ENCODE results near the gene KCNK10.

Gene KCNK10

GRCh38 chr14:88255798-88256197, 67.3 kb downstream of the KCNK10 start:
- no peaks in the 10 kb centered on the region for H3K9me3 ChIP-seq (ENCODE audit: control insufficient read depth, insufficient read depth, low read depth, low read length)
- TF ChIP-seq ZNF114 (tag by site-specific recombination; IDR thresholded peaks at IDR 0.05) (no peak), HIC1 (tag by site-specific recombination; IDR thresholded peaks at IDR 0.05) (no peak), ZNF133 (tag by site-specific recombination; IDR thresholded peaks at IDR 0.05) (no peak), ZNF549 (tag by site-specific recombination; IDR thresholded peaks at IDR 0.05) (no peak), ZNF324 (tag by site-specific recombination; IDR thresholded peaks at IDR 0.05) (no peak), ZSCAN4 (tag by site-specific recombination; IDR thresholded peaks at IDR 0.05) (no peak), ATF2 (tag by site-specific recombination; IDR thresholded peaks at IDR 0.05; ENCODE audit: low read depth) (no peak), ZBTB7A (tag by site-specific recombination; IDR thresholded peaks at IDR 0.05; ENCODE audit: low read depth) (no peak), CTCF (tag by site-specific recombination; IDR thresholded peaks at IDR 0.05) (no peak)
- CTCF ChIA-PET, result interaction anchor here (0.8 kb wide), 1 partner anchor 29 kb away, joined by 3 read pairs; no protein-coding TSS in a partner anchor
- no peaks in the 10 kb centered on the region for H3K36me3 ChIP-seq (ENCODE audit: control insufficient read depth in 2 of 2, insufficient read depth in 1 of 2, low read length in 2 of 2)
- H3K4me3 ChIP-seq (ENCODE audit: low read depth, low read length), result no peak overlapping the region
- H3K4me1 ChIP-seq (ENCODE audit: control insufficient read depth, insufficient read depth, low read length), result no peaks in the 10 kb centered on the region
- POLR2A ChIA-PET, result no interaction called here
- H3K27ac ChIP-seq (ENCODE audit: extremely low read depth, low read depth, low read length), result no peak overlapping the region

GRCh38 chr14:88255196-88255595, 67.9 kb downstream of the KCNK10 start:
- H3K9me3 ChIP-seq (ENCODE audit: control insufficient read depth, insufficient read depth, low read depth, low read length), result no peaks in the 10 kb centered on the region
- no peaks in the 10 kb centered on the region for H3K4me1 ChIP-seq (ENCODE audit: control insufficient read depth, insufficient read depth, low read length)
- H3K27ac ChIP-seq (ENCODE audit: extremely low read depth, low read depth, low read length), result no peak overlapping the region
- TF ChIP-seq KLF7 (tag by site-specific recombination; IDR thresholded peaks at IDR 0.05; ENCODE audit: borderline replicate concordance), result no peak
- no peak for TF ChIP-seq ZNF214 (tag by site-specific recombination; IDR thresholded peaks at IDR 0.05; ENCODE audit: borderline replicate concordance)
- no peak for TF ChIP-seq ZNF146 (tag by site-specific recombination; IDR thresholded peaks at IDR 0.05)
- TF ChIP-seq ZNF530 (tag by site-specific recombination; IDR thresholded peaks at IDR 0.05; ENCODE audit: low read depth), result no peak
- TF ChIP-seq ZSCAN4 (tag by site-specific recombination; IDR thresholded peaks at IDR 0.05), result no peak
- no peak for TF ChIP-seq ZNF692 (tag by site-specific recombination; IDR thresholded peaks at IDR 0.05)
- no peak overlapping the region for H3K4me3 ChIP-seq (ENCODE audit: low read depth, low read length)
- CTCF ChIA-PET, result interaction anchor here (0.6 kb wide), 1 partner anchor 361 kb away, joined by 6 read pairs; no protein-coding TSS in a partner anchor
- POLR2A ChIA-PET, result no interaction called here
- H3K36me3 ChIP-seq (ENCODE audit: control insufficient read depth in 2 of 2, insufficient read depth in 1 of 2, low read length in 2 of 2), result no peaks in the 10 kb centered on the region

Data from HEK293 (cell line).